ENCODE results near the gene COL7A1.

COL7A1 gene

DNA sequence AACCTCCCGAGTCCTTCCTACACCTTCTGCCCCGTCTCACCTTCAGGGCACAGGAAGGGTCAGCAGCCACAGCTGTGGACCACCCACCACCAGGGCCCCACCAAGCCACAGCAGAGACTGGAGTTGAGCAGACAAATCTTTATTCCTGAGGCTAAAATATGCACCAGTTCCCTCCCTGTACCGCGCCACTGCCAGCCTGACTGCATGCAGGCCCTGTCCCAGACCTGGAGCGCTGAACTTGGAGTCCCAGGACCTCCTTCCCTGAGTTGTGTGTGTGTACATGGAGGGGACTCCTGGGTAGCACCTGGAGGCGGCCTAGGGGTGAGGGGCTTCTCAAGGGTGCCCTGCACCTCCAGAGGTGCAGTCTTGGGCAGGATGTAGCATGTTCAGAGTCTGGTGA is 30.5 kb upstream of the COL7A1 start:
- H3K9me2 ChIP-seq (replicated peaks; ENCODE audit: low read depth, low read length), result no peaks in the 10 kb centered on the region
- no peak overlapping the region for H3K9ac ChIP-seq (ENCODE audit: low read depth, low read length, poor library complexity, severe bottlenecking)
- no peaks in the 10 kb centered on the region for H4K20me1 ChIP-seq (ENCODE audit: insufficient read depth, low read length, poor library complexity, severe bottlenecking)
- H3K9me3 ChIP-seq (ENCODE audit: insufficient read depth, low read depth, low read length), result no peaks in the 10 kb centered on the region
- H3K4me3 ChIP-seq (ENCODE audit: low read length, poor library complexity, severe bottlenecking), result no peak overlapping the region
- no peak overlapping the region for H2AFZ ChIP-seq (ENCODE audit: low read length)
- H3K4me1 ChIP-seq (ENCODE audit: insufficient read depth, low read length, poor library complexity, severe bottlenecking), result peaks cover 19% of the 10 kb centered on the region
- no peaks in the 10 kb centered on the region for H3K27me3 ChIP-seq (ENCODE audit: insufficient read depth, low read length, poor library complexity, severe bottlenecking)
- no peaks in the 10 kb centered on the region for H3K79me2 ChIP-seq (ENCODE audit: insufficient read depth, low read length)
- H3K36me3 ChIP-seq (ENCODE audit: insufficient read depth, low read length), result peaks cover 43% of the 10 kb centered on the region; the same call in 1 of the 2 replicates
- TF ChIP-seq EZH2phosphoT487 (IDR thresholded peaks at IDR 0.05; ENCODE audit: borderline replicate concordance), result no peak
- TF ChIP-seq, protein P1, sequence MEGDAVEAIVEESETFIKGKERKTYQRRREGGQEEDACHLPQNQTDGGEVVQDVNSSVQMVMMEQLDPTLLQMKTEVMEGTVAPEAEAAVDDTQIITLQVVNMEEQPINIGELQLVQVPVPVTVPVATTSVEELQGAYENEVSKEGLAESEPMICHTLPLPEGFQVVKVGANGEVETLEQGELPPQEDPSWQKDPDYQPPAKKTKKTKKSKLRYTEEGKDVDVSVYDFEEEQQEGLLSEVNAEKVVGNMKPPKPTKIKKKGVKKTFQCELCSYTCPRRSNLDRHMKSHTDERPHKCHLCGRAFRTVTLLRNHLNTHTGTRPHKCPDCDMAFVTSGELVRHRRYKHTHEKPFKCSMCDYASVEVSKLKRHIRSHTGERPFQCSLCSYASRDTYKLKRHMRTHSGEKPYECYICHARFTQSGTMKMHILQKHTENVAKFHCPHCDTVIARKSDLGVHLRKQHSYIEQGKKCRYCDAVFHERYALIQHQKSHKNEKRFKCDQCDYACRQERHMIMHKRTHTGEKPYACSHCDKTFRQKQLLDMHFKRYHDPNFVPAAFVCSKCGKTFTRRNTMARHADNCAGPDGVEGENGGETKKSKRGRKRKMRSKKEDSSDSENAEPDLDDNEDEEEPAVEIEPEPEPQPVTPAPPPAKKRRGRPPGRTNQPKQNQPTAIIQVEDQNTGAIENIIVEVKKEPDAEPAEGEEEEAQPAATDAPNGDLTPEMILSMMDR (conservative IDR thresholded peaks at IDR 0.05; ENCODE audit: low read length), result no peak
- H3K4me2 ChIP-seq (ENCODE audit: low read depth, low read length, poor library complexity, severe bottlenecking), result no peak overlapping the region
- no peaks in the 10 kb centered on the region for H3F3A ChIP-seq (ENCODE audit: low read depth)

DNA sequence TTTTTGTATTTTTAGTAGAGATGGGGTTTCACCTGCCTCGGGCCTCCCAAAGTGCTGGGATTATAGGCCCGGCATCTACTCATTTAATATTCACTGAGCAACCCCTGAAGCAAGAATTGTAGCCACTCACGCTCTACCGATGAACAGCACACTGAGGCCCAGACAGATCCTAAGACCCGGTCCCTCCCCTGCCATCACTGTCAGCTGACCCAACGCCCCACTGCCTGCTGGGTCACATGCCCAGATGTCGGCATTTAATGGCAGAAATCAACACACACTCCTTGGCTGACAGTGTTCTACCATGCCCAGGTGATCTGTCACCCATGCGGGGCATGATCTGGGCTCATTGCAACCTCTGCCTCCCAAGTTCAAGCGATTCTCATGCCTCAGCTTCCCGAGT is 29.6 kb upstream of the COL7A1 start:
- no peak overlapping the region for H2AFZ ChIP-seq (ENCODE audit: low read length)
- peaks cover 36% of the 10 kb centered on the region; the same call in 1 of the 2 replicates for H3K36me3 ChIP-seq (ENCODE audit: insufficient read depth, low read length)
- H3K27me3 ChIP-seq (ENCODE audit: insufficient read depth, low read length, poor library complexity, severe bottlenecking), result no peaks in the 10 kb centered on the region
- no peak for TF ChIP-seq EZH2phosphoT487 (IDR thresholded peaks at IDR 0.05; ENCODE audit: borderline replicate concordance)
- TF ChIP-seq, protein P1 (conservative IDR thresholded peaks at IDR 0.05; ENCODE audit: low read length), result no peak
- H3K4me2 ChIP-seq (ENCODE audit: low read depth, low read length, poor library complexity, severe bottlenecking), result peak overlapping the region; percentile 67
- H3K9ac ChIP-seq (ENCODE audit: low read depth, low read length, poor library complexity, severe bottlenecking), result peak overlapping the region; percentile 55
- H3F3A ChIP-seq (ENCODE audit: low read depth), result no peaks in the 10 kb centered on the region
- H3K9me2 ChIP-seq (replicated peaks; ENCODE audit: low read depth, low read length), result no peaks in the 10 kb centered on the region
- H3K4me3 ChIP-seq (ENCODE audit: low read length, poor library complexity, severe bottlenecking), result peak overlapping the region; percentile 45
- no peaks in the 10 kb centered on the region for H3K9me3 ChIP-seq (ENCODE audit: insufficient read depth, low read depth, low read length)
- no peaks in the 10 kb centered on the region for H3K79me2 ChIP-seq (ENCODE audit: insufficient read depth, low read length)
- peaks cover 19% of the 10 kb centered on the region for H3K4me1 ChIP-seq (ENCODE audit: insufficient read depth, low read length, poor library complexity, severe bottlenecking)
- no peaks in the 10 kb centered on the region for H4K20me1 ChIP-seq (ENCODE audit: insufficient read depth, low read length, poor library complexity, severe bottlenecking)

DNA sequence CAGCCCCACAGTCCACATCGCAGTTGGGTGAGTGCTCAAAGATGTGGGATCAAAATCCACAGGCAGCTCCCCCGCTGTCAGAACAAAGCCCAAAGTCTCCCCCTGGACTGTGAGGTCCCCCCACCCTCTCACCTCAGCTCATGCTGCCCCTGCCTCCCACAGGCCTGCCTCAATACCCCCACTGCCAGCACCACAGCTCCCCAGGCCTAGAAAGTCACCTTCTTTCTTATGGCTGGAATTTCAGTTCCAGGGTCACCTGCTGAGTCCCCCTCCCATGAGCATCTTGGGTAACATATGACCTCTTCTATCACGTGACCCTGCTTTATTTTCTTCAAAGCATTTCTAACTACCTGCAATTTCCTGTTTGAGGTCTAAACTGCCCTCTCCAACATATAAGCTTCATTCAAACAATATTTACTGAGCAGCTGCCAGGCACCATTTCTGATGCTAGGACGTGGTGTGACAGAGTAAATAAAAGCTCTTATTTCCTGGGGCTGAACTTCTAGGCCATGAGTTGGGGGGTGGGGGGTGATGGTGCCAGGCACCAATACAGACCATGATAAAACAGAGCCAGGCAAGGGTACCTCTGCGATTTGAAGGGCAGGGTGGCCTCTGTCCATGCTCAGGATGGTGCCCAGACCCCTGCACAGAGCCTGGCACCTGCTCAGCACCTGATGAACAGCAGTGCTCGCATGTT is 28.9 kb upstream of the COL7A1 start:
- H3K9ac ChIP-seq (ENCODE audit: low read depth, low read length, poor library complexity, severe bottlenecking), result peak overlapping the region; percentile 55
- H2AFZ ChIP-seq (ENCODE audit: low read length), result no peak overlapping the region

More for the DNA sequence above, 28.9 kb upstream of the COL7A1 start:
- Histone ChIP-seq H3K4me1 (ENCODE audit: insufficient read depth, low read length, poor library complexity, severe bottlenecking) (peaks cover 19% of the 10 kb centered on the region), H4K20me1 (ENCODE audit: insufficient read depth, low read length, poor library complexity, severe bottlenecking) (no peaks in the 10 kb centered on the region), H3K9me2 (replicated peaks; ENCODE audit: low read depth, low read length) (no peaks in the 10 kb centered on the region), H3K36me3 (ENCODE audit: insufficient read depth, low read length) (peaks cover 29% of the 10 kb centered on the region; the same call in 1 of the 2 replicates), H3K4me2 (ENCODE audit: low read depth, low read length, poor library complexity, severe bottlenecking) (peak overlapping the region; percentile 67), H3K4me3 (ENCODE audit: low read length, poor library complexity, severe bottlenecking) (peak overlapping the region; percentile 45), H3K9me3 (ENCODE audit: insufficient read depth, low read depth, low read length) (no peaks in the 10 kb centered on the region), H3K27me3 (ENCODE audit: insufficient read depth, low read length, poor library complexity, severe bottlenecking) (no peaks in the 10 kb centered on the region), H3K79me2 (ENCODE audit: insufficient read depth, low read length) (no peaks in the 10 kb centered on the region), H3F3A (ENCODE audit: low read depth) (no peaks in the 10 kb centered on the region)
- no peak for TF ChIP-seq EZH2phosphoT487 (IDR thresholded peaks at IDR 0.05; ENCODE audit: borderline replicate concordance)
- TF ChIP-seq, protein P1 (conservative IDR thresholded peaks at IDR 0.05; ENCODE audit: low read length), result no peak
